Neural cell (in vitro differentiated cells): ENCODE results near the gene GPANK1. TPM values are rescaled to one million over a fixed set of nuclear protein-coding genes. Genes with fewer than 3 reads are reported as not detected.

Experiments used
- H2AFZ ChIP-seq: fragments of 200-600, 300-800 bp; sonication (generic), shearing (Covaris generic); 2 replicates; pipeline ENCODE4 v1.6.0; 2014; ENCODE audit warnings: low read depth, mild to moderate bottlenecking, antibody characterized with exemption, low read length, moderate library complexity
- H3F3A ChIP-seq: fragments of 200-600 bp; shearing (Covaris generic); 2 replicates; pipeline ENCODE4 v1.6.1; 2016; ENCODE audit warnings: mild to moderate bottlenecking, moderate library complexity, mixed read lengths, antibody characterized with exemption, low read length; ENCODE audit not compliant: insufficient read depth, poor library complexity, severe bottlenecking
- H3K27ac ChIP-seq: fragments of 200-600, 300-800 bp; sonication (generic), shearing (Covaris generic); 2 replicates; pipeline ENCODE4 v1.5.1; 2014; ENCODE audit warnings: mild to moderate bottlenecking, low read length, moderate library complexity
- H3K27me3 ChIP-seq: fragments of 300-800, 200-600 bp; sonication (generic), shearing (Covaris generic); 2 replicates; pipeline ENCODE4 v1.6.0; 2014; ENCODE audit warnings: mild to moderate bottlenecking, low read depth, low read length, moderate library complexity; ENCODE audit not compliant: insufficient read depth
- H3K36me3 ChIP-seq: fragments of 300-800, 200-600 bp; sonication (generic), shearing (Covaris generic); 2 replicates; pipeline ENCODE4 v1.5.1; 2014; ENCODE audit warnings: mild to moderate bottlenecking, antibody characterized with exemption, low read length, moderate library complexity; ENCODE audit not compliant: insufficient read depth
- H3K4me2 ChIP-seq: fragments of 300-800, 200-600 bp; sonication (generic), shearing (Covaris generic); 2 replicates; pipeline ENCODE4 v1.6.0; 2014; ENCODE audit warnings: mild to moderate bottlenecking, low read length
- H3K4me3 ChIP-seq: fragments of 300-800, 200-600 bp; sonication (generic), shearing (Covaris generic); 2 replicates; pipeline ENCODE4 v1.5.1; 2014; ENCODE audit warnings: mild to moderate bottlenecking, low read length, moderate library complexity
- H3K79me2 ChIP-seq: fragments of 200-600 bp; shearing (Covaris generic); replicated peaks from 2 replicates; pipeline ENCODE4 v1.6.0; 2014; ENCODE audit warnings: mild to moderate bottlenecking, low read length, moderate library complexity; ENCODE audit not compliant: insufficient read depth
- H3K9ac ChIP-seq: fragments of 300-800, 200-600 bp; sonication (generic), shearing (Covaris generic); 2 replicates; pipeline ENCODE4 v1.6.1; 2016; ENCODE audit warnings: mild to moderate bottlenecking, low read length, mixed read lengths
- H3K9me2 ChIP-seq: fragments of 200-600 bp; shearing (Covaris generic); 2 replicates; pipeline ENCODE4 v1.6.1; 2016; ENCODE audit warnings: mild to moderate bottlenecking, low read length, mixed read lengths; ENCODE audit not compliant: insufficient read depth
- H3K9me3 ChIP-seq: fragments of 200-600, 300-800 bp; sonication (generic), shearing (Covaris generic); 2 replicates; pipeline ENCODE4 v1.6.1; 2016; ENCODE audit warnings: mild to moderate bottlenecking, mixed run types, low read length, moderate library complexity, mixed read lengths
- H4K20me1 ChIP-seq: fragments of 200-600 bp; shearing (Covaris generic); 2 replicates; pipeline ENCODE4 v1.6.1; 2016; ENCODE audit warnings: mild to moderate bottlenecking, mixed run types; ENCODE audit not compliant: insufficient read depth
- CTCF ChIP-seq: fragments of 450-650 bp; IDR thresholded peaks from 2 replicates; pipeline ENCODE4 v1.5.1; 2014; ENCODE audit warnings: antibody characterized with exemption, mild to moderate bottlenecking, moderate library complexity; ENCODE audit not compliant: poor library complexity, severe bottlenecking
- EP300 ChIP-seq: fragments of 450-650 bp; conservative IDR thresholded peaks from 2 replicates; pipeline ENCODE4 v1.6.1; 2014; ENCODE audit warnings: antibody characterized with exemption, mild to moderate bottlenecking, moderate library complexity; ENCODE audit not compliant: poor library complexity, severe bottlenecking
- EZH2 ChIP-seq: fragments of 200-600, 300-800 bp; shearing (Covaris generic), sonication (generic); IDR thresholded peaks from 2 replicates; pipeline ENCODE4 v1.6.1; 2014; ENCODE audit warnings: antibody characterized with exemption, low read length, borderline replicate concordance, mild to moderate bottlenecking; ENCODE audit not compliant: insufficient read depth, poor library complexity, severe bottlenecking
- MXI1 ChIP-seq: fragments of 450-650 bp; conservative IDR thresholded peaks from 2 replicates; pipeline ENCODE4 v1.6.1; 2014; ENCODE audit warnings: antibody characterized with exemption, mild to moderate bottlenecking; ENCODE audit not compliant: poor library complexity, severe bottlenecking
- POLR2AphosphoS5 ChIP-seq: IDR thresholded peaks from 2 replicates; pipeline ENCODE4 v1.6.1; 2012
- RAD21 ChIP-seq: fragments of 450-650 bp; conservative IDR thresholded peaks from 2 replicates; pipeline ENCODE4 v1.6.1; 2014; ENCODE audit warnings: antibody characterized with exemption, mild to moderate bottlenecking, moderate library complexity
- REST ChIP-seq: IDR thresholded peaks from 2 replicates; pipeline ENCODE4 v1.6.1; 2012; ENCODE audit warnings: borderline replicate concordance
- SMC3 ChIP-seq: fragments of 450-650 bp; conservative IDR thresholded peaks from 2 replicates; pipeline ENCODE4 v1.6.1; 2014; ENCODE audit warnings: antibody characterized with exemption, mild to moderate bottlenecking, moderate library complexity; ENCODE audit not compliant: poor library complexity
- TAF1 ChIP-seq: IDR thresholded peaks from 2 replicates; pipeline ENCODE4 v1.6.1; 2012; ENCODE audit warnings: low read depth
- polyA plus RNA-seq: library from polyadenylated mRNA; depleted of rRNA; stranded (reverse); fragments of >200 nt; gene quantifications from 2 replicates; pipeline ENCODE4 v1.2.3, GENCODE V29; 2014

GPANK1 gene
- polyA plus RNA-seq, 1 donor from 2014 or later, result 18.4 TPM

DNA sequence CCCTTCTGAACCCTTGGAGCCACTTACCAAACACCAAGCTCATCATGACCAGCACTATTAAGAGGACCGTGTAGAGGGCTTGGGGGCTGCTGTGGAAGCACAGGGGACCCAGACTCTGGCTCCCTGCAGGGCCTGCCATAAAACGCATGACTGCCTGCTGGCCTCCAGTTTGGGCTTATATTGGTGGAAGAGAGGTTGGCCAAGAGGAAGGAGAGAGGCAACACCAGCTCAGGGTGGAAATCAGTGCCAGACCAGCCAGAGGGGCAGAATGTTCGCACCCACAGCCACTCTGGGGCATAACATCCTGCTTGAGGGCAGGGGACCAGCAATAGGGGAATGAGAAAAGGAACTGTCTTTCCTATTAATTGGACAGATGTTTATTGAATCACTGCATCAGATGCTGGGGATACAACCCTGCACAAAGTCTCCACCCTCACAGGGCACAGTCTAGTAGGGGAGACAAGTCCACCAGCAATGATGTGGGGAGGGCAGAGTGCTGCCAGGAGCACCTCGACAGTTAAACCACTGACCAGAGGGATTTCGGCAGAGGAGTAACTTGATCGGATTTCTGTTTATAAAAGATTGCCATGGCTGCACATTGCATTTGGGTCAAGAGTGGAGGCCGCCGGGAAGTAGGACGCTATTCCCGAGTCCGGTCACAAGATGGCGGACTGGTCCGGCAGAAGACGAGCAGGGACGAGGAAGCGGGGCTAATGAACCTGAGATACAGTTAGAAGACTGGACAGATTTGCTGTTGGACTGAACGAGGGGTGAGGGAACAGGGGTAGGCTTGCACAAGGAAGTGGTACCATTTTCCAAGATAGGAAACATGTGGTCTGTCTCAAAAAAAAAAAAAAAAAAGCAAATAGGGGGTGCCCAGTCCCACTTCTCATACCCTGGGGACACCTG, 15.7 kb upstream of the GPANK1 start, which contains the start of gene LY6G5C:
Gene LY6G5C, minus strand, starts transcription at position 842 of the 909 bp plus-strand sequence. Its CDS starts 694 bp downstream, at position 148.
- Histone ChIP-seq H3K9ac (peak within 1 kb of the TSS; percentile 34), H3K9me2 (no peaks in the 10 kb centered on the region), H4K20me1 (no peaks in the 10 kb centered on the region), H3K9me3 (no peaks in the 10 kb centered on the region), H2AFZ (no peak within 1 kb of the TSS), H3K4me2 (no peak within 1 kb of the TSS), H3K79me2 (no peaks in the 10 kb centered on the region), H3F3A (no peaks in the 10 kb centered on the region), H3K4me3 (peak within 1 kb of the TSS; percentile 46), H3K27me3 (no peaks in the 10 kb centered on the region), H3K36me3 (peaks cover 4% of the 10 kb centered on the region), H3K27ac (no peak within 1 kb of the TSS)
- TF ChIP-seq TAF1 (no peak), REST (no peak), SMC3 (peak; percentile 82), EZH2 (no peak), EP300 (no peak), POLR2AphosphoS5 (peak; percentile 1), MXI1 (no peak), RAD21 (peak; percentile 87), CTCF (peak; percentile 80)

- no peak overlapping the region for H3K4me2 ChIP-seq
- no peak for TF ChIP-seq POLR2AphosphoS5
- TF ChIP-seq RAD21, result no peak
- TF ChIP-seq SMC3, result no peak
- no peak for TF ChIP-seq REST
- no peak for TF ChIP-seq TAF1
- no peak for TF ChIP-seq EZH2
- no peak for TF ChIP-seq MXI1
- TF ChIP-seq EP300, result no peak
- H3K79me2 ChIP-seq, result no peaks in the 10 kb centered on the region
Measured at GRCh38 chr6:31677955-31678354, 13.2 kb upstream of the GPANK1 start.

More at GRCh38 chr6:31677955-31678354, 13.2 kb upstream of the GPANK1 start:
- Histone ChIP-seq H3K9me3 (no peaks in the 10 kb centered on the region), H4K20me1 (no peaks in the 10 kb centered on the region), H3F3A (no peaks in the 10 kb centered on the region), H3K9ac (no peak overlapping the region), H3K27ac (no peak overlapping the region), H3K4me3 (no peak overlapping the region), H3K9me2 (no peaks in the 10 kb centered on the region), H3K27me3 (no peaks in the 10 kb centered on the region), H2AFZ (no peak overlapping the region), H3K36me3 (no peaks in the 10 kb centered on the region)
